WI38 (cell line): ENCODE results near the gene ITPK1.
"Not testable (repeated sequence)": the region's sequence is repeated elsewhere in the genome, so short reads cannot be mapped to it uniquely, and the experiment has no call there.

Source experiments
- H3K4me3 ChIP-seq: 2 replicates; pipeline ENCODE4 v1.5.1; 2011; ENCODE audit warnings: low read depth, mild to moderate bottlenecking, control low read depth, low read length
- CTCF ChIP-seq: IDR thresholded peaks from 2 replicates; pipeline ENCODE4 v1.5.1; 2012; ENCODE audit warnings: low read depth, mild to moderate bottlenecking, control low read depth, low read length

Gene ITPK1

GRCh38 chr14:93106541-93107156, 9.1 kb downstream of the ITPK1 start:
- H3K4me3 ChIP-seq, result no peak overlapping the region
- no peak for TF ChIP-seq CTCF

- not testable (repeated sequence) for H3K4me3 ChIP-seq
Measured at GRCh38 chr14:93105856-93106255, 9.9 kb downstream of the ITPK1 start.

- TF ChIP-seq CTCF, result no peak
- no peak overlapping the region for H3K4me3 ChIP-seq
Measured at GRCh38 chr14:93105362-93105761, 10.4 kb downstream of the ITPK1 start.

- no peak overlapping the region for H3K4me3 ChIP-seq
- TF ChIP-seq CTCF, result no peak; the same call in 1 of the 2 replicates
Measured at GRCh38 chr14:93104961-93105360, 10.8 kb downstream of the ITPK1 start.

- no peak overlapping the region for H3K4me3 ChIP-seq
- TF ChIP-seq CTCF, result no peak
Measured at GRCh38 chr14:93103392-93104080, 12.2 kb downstream of the ITPK1 start.

GRCh38 chr14:93102141-93102540, 13.6 kb downstream of the ITPK1 start:
- no peak for TF ChIP-seq CTCF
- no peak overlapping the region for H3K4me3 ChIP-seq

GRCh38 chr14:93101181-93101580, 14.5 kb downstream of the ITPK1 start:
- no peak for TF ChIP-seq CTCF
- no peak overlapping the region for H3K4me3 ChIP-seq
